Prostate gland (tissue), 2 donors: ENCODE data around the gene FXYD2.

Source experiments
- CTCF ChIP-seq, 4 experiments: fragments of 200-600 bp in 2 of 4; fragments of 450-650 bp in 2 of 4; sonication (generic) in 2 of 4; IDR thresholded peaks; 1 replicate in 3 of 4; 2 replicates in 1 of 4; pipeline ENCODE4 v1.5.1; 2016 to 2019; ENCODE audit warnings: antibody characterized with exemption in 4 of 4, mild to moderate bottlenecking in 2 of 4, moderate library complexity in 2 of 4
- POLR2A ChIP-seq: fragments of 450-650 bp; IDR thresholded peaks from one replicate; pipeline ENCODE4 v1.6.1; 2016; ENCODE audit warnings: antibody characterized with exemption, mild to moderate bottlenecking
- POLR2AphosphoS5 ChIP-seq: sonication (generic); formaldehyde crosslinking; IDR thresholded peaks from one replicate; pipeline ENCODE4 v1.6.1; 2017; ENCODE audit warnings: antibody characterized with exemption

GRCh38 chr11:117786135-117786870 lies 38.2 kb downstream of the FXYD2 start:
- no peak for TF ChIP-seq CTCF (IDR thresholded peaks at IDR 0.05)
- TF ChIP-seq POLR2AphosphoS5, result no peak
- no peak for TF ChIP-seq POLR2A
